MM.1S (cell line): ENCODE results near the gene PNMA3.

Source experiments
- DNase-seq: peaks from one replicate; pipeline ENCODE4 v3.0.0-alpha.2; 2015
- H2AFZ ChIP-seq: fragments of 300-600 bp; sonication (generic); 2 replicates; pipeline ENCODE4 v1.6.0; 2016; ENCODE audit warnings: antibody characterized with exemption, low read length
- H3F3A ChIP-seq: fragments of 300-600 bp; sonication (generic); 2 replicates; pipeline ENCODE4 v1.6.1; 2016; ENCODE audit warnings: mild to moderate bottlenecking, antibody characterized with exemption, low read length, moderate library complexity, mixed read lengths; ENCODE audit not compliant: insufficient read depth
- H3K27ac ChIP-seq: fragments of 300-600 bp; sonication (generic); 2 replicates; pipeline ENCODE4 v1.5.1; 2016; ENCODE audit warnings: mild to moderate bottlenecking, low read length
- H3K27me3 ChIP-seq: fragments of 300-600 bp; sonication (generic); replicated peaks from 2 replicates; pipeline ENCODE4 v1.6.0; 2016; ENCODE audit warnings: low read length; ENCODE audit not compliant: insufficient read depth
- H3K36me3 ChIP-seq: fragments of 300-600 bp; sonication (generic); replicated peaks from 2 replicates; pipeline ENCODE4 v1.6.1; 2016; ENCODE audit warnings: mild to moderate bottlenecking, low read length, mixed read lengths; ENCODE audit not compliant: insufficient read depth
- H3K4me1 ChIP-seq: fragments of 300-600 bp; sonication (generic); 2 replicates; pipeline ENCODE4 v1.6.1; 2016; ENCODE audit warnings: low read length, mixed read lengths
- H3K4me2 ChIP-seq: fragments of 300-600 bp; sonication (generic); 2 replicates; pipeline ENCODE4 v1.6.0; 2016; ENCODE audit warnings: low read depth, low read length
- H3K4me3 ChIP-seq: fragments of 300-600 bp; sonication (generic); 2 replicates; pipeline ENCODE4 v1.5.1; 2016; ENCODE audit warnings: low read length, mixed read lengths
- H3K79me2 ChIP-seq: fragments of 300-600 bp; sonication (generic); 2 replicates; pipeline ENCODE4 v1.6.1; 2016; ENCODE audit warnings: mixed run types, low read length, mixed read lengths
- H3K9ac ChIP-seq: fragments of 300-600 bp; sonication (generic); 2 replicates; pipeline ENCODE4 v1.6.1; 2016; ENCODE audit warnings: low read length, mixed read lengths
- H3K9me2 ChIP-seq: fragments of 300-600 bp; sonication (generic); replicated peaks from 2 replicates; pipeline ENCODE4 v1.6.1; 2016; ENCODE audit warnings: mild to moderate bottlenecking, low read length, mixed read lengths; ENCODE audit not compliant: insufficient read depth
- H3K9me3 ChIP-seq: fragments of 300-600 bp; sonication (generic); replicated peaks from 2 replicates; pipeline ENCODE4 v1.6.1; 2016; ENCODE audit warnings: mild to moderate bottlenecking, low read length, mixed read lengths; ENCODE audit not compliant: insufficient read depth
- H4K20me1 ChIP-seq: fragments of 300-600 bp; sonication (generic); 2 replicates; pipeline ENCODE4 v1.6.1; 2016; ENCODE audit warnings: mild to moderate bottlenecking, low read length, moderate library complexity, mixed read lengths; ENCODE audit not compliant: insufficient read depth
- EZH2 ChIP-seq: fragments of 300-600 bp; sonication (generic); optimal IDR thresholded peaks from 2 replicates; pipeline ENCODE3; 2017; ENCODE audit warnings: low read depth, mild to moderate bottlenecking, antibody characterized with exemption, low read length, mixed read lengths
- EZH2phosphoT487 ChIP-seq: fragments of 300-600 bp; sonication (generic); IDR thresholded peaks from 2 replicates; pipeline ENCODE4 v1.6.1; 2018; ENCODE audit warnings: antibody characterized with exemption, low read length
- TF ChIP-seq, protein P1 (sequence below): fragments of 300-600 bp; sonication (generic); IDR thresholded peaks from 2 replicates; pipeline ENCODE4 v1.5.1; 2016; ENCODE audit warnings: antibody characterized with exemption, low read length, mixed read lengths

The PNMA3 gene

GRCh38 chrX:153061732-153062131 lies 5.5 kb downstream of the PNMA3 start:
- Histone ChIP-seq H2AFZ (no peak overlapping the region), H3K27ac (no peak overlapping the region), H3K4me3 (no peak overlapping the region), H3K4me2 (no peak overlapping the region), H3K9me3 (no peaks in the 10 kb centered on the region), H4K20me1 (no peaks in the 10 kb centered on the region), H3K79me2 (no peaks in the 10 kb centered on the region), H3K36me3 (no peaks in the 10 kb centered on the region), H3K4me1 (no peaks in the 10 kb centered on the region), H3K27me3 (no peaks in the 10 kb centered on the region), H3K9ac (no peak overlapping the region), H3K9me2 (no peaks in the 10 kb centered on the region), H3F3A (no peaks in the 10 kb centered on the region)
- TF ChIP-seq EZH2phosphoT487: no peak
- TF ChIP-seq, protein P1, sequence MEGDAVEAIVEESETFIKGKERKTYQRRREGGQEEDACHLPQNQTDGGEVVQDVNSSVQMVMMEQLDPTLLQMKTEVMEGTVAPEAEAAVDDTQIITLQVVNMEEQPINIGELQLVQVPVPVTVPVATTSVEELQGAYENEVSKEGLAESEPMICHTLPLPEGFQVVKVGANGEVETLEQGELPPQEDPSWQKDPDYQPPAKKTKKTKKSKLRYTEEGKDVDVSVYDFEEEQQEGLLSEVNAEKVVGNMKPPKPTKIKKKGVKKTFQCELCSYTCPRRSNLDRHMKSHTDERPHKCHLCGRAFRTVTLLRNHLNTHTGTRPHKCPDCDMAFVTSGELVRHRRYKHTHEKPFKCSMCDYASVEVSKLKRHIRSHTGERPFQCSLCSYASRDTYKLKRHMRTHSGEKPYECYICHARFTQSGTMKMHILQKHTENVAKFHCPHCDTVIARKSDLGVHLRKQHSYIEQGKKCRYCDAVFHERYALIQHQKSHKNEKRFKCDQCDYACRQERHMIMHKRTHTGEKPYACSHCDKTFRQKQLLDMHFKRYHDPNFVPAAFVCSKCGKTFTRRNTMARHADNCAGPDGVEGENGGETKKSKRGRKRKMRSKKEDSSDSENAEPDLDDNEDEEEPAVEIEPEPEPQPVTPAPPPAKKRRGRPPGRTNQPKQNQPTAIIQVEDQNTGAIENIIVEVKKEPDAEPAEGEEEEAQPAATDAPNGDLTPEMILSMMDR: no peak
- no peak for TF ChIP-seq EZH2
- no peak for DNase-seq

GRCh38 chrX:153063315-153063714 lies 7.0 kb downstream of the PNMA3 start:
- H3F3A ChIP-seq: no peaks in the 10 kb centered on the region
- H3K9ac ChIP-seq: no peak overlapping the region
- H3K79me2 ChIP-seq: no peaks in the 10 kb centered on the region
- no peak overlapping the region for H3K4me3 ChIP-seq
- H3K27ac ChIP-seq: no peak overlapping the region
- no peak for TF ChIP-seq EZH2
- TF ChIP-seq, protein P1: no peak
- no peak for TF ChIP-seq EZH2phosphoT487
- no peaks in the 10 kb centered on the region for H4K20me1 ChIP-seq
- no peak for DNase-seq
- H3K4me1 ChIP-seq: no peaks in the 10 kb centered on the region
- no peaks in the 10 kb centered on the region for H3K9me3 ChIP-seq
- no peaks in the 10 kb centered on the region for H3K9me2 ChIP-seq
- no peaks in the 10 kb centered on the region for H3K27me3 ChIP-seq
- H3K36me3 ChIP-seq: no peaks in the 10 kb centered on the region
- no peak overlapping the region for H3K4me2 ChIP-seq
- no peak overlapping the region for H2AFZ ChIP-seq

- H2AFZ ChIP-seq: no peak overlapping the region
- H3K27me3 ChIP-seq: no peaks in the 10 kb centered on the region
- no peak for DNase-seq
- no peaks in the 10 kb centered on the region for H3K4me1 ChIP-seq
- no peak overlapping the region for H3K27ac ChIP-seq
- no peak overlapping the region for H3K4me3 ChIP-seq
- no peak overlapping the region for H3K4me2 ChIP-seq
- TF ChIP-seq EZH2phosphoT487 (no peak), EZH2 (no peak)
- TF ChIP-seq, protein P1: no peak
- no peaks in the 10 kb centered on the region for H3K9me3 ChIP-seq
- H3K79me2 ChIP-seq: no peaks in the 10 kb centered on the region
- H3K9ac ChIP-seq: no peak overlapping the region
- H3K36me3 ChIP-seq: no peaks in the 10 kb centered on the region
- H3F3A ChIP-seq: no peaks in the 10 kb centered on the region
- H4K20me1 ChIP-seq: no peaks in the 10 kb centered on the region
- H3K9me2 ChIP-seq: no peaks in the 10 kb centered on the region
These were observed 7.8 kb downstream of the PNMA3 start for GRCh38 chrX:153064061-153064460.
